GM19455 (cell line): Measurements from ENCODE around the gene ERO1B.
"Not testable (repeated sequence)": the region's sequence is repeated elsewhere in the genome, so short reads cannot be mapped to it uniquely, and the experiment has no call there.

ENCODE experiments used
- ATAC-seq: cut with Tn5 transposase; IDR thresholded peaks from one replicate; pipeline ENCODE4 v1.9.1; 2021; ENCODE audit not compliant: unreplicated experiment

ERO1B gene

GRCh38 chr1:236193184-236193583 lies 88.6 kb downstream of the ERO1B start:
- no peak for ATAC-seq

GRCh38 chr1:236188084-236188483 lies 93.7 kb downstream of the ERO1B start:
- ATAC-seq: not testable (repeated sequence)

- not testable (repeated sequence) for ATAC-seq
These were observed 95.3 kb downstream of the ERO1B start for GRCh38 chr1:236186471-236186870.

GRCh38 chr1:236185687-236186086 lies 96.1 kb downstream of the ERO1B start:
- ATAC-seq: no peak

GRCh38 chr1:236181059-236181458 lies 100.7 kb downstream of the ERO1B start:
- ATAC-seq: no peak

GRCh38 chr1:236179634-236180033 lies 102.1 kb downstream of the ERO1B start:
- ATAC-seq: no peak

GRCh38 chr1:236176337-236177336 lies 105.1 kb downstream of the ERO1B start:
- no peak for ATAC-seq

GRCh38 chr1:236175642-236176336 lies 106.0 kb downstream of the ERO1B start:
- peak; percentile 77 for ATAC-seq

- ATAC-seq: no peak
These were observed 108.5 kb downstream of the ERO1B start for GRCh38 chr1:236173174-236173767.

GRCh38 chr1:236172041-236172579 lies 109.6 kb downstream of the ERO1B start:
- no peak for ATAC-seq

- ATAC-seq: no peak
These were observed 112.9 kb downstream of the ERO1B start for GRCh38 chr1:236168716-236169429.

GRCh38 chr1:236167578-236167977 lies 114.2 kb downstream of the ERO1B start:
- ATAC-seq: no peak

GRCh38 chr1:236167154-236167553 lies 114.6 kb downstream of the ERO1B start:
- ATAC-seq: no peak

- ATAC-seq: no peak
These were observed 115.7 kb downstream of the ERO1B start for GRCh38 chr1:236166041-236166440.
